SU-DHL-6 (cell line): ENCODE measurements around the gene PEX7.

Experiments used
- H2AFZ ChIP-seq: fragments of 200-600 bp; sonication (generic); 2 replicates; pipeline ENCODE4 v1.6.1; 2014; ENCODE audit warnings: low read depth, mild to moderate bottlenecking, moderate library complexity, mixed read lengths, antibody characterized with exemption, low read length; ENCODE audit not compliant: severe bottlenecking
- H3F3A ChIP-seq: fragments of 200-600 bp; shearing (Covaris generic); 2 replicates; pipeline ENCODE4 v1.6.0; 2016; ENCODE audit warnings: antibody characterized with exemption, mild to moderate bottlenecking; ENCODE audit not compliant: insufficient read depth
- H3K27ac ChIP-seq: fragments of 200-600 bp; sonication (generic); 2 replicates; pipeline ENCODE4 v1.5.1; 2016; ENCODE audit warnings: low read depth, mild to moderate bottlenecking, low read length, moderate library complexity, mixed read lengths
- H3K27me3 ChIP-seq: fragments of 200-600 bp; sonication (generic), shearing (Covaris generic); 2 replicates; pipeline ENCODE4 v1.6.0; 2014; ENCODE audit warnings: mild to moderate bottlenecking, low read length
- H3K36me3 ChIP-seq: fragments of 200-600 bp; sonication (generic); 2 replicates; pipeline ENCODE4 v1.6.1; 2014; ENCODE audit warnings: mild to moderate bottlenecking, low read length, mixed read lengths
- H3K4me2 ChIP-seq: fragments of 300-600, 200-600 bp; shearing (Covaris generic), sonication (generic); 2 replicates; pipeline ENCODE4 v1.6.0; 2014; ENCODE audit warnings: low read length, low read depth, mild to moderate bottlenecking; ENCODE audit not compliant: poor library complexity, severe bottlenecking
- H3K4me3 ChIP-seq: fragments of 200-600 bp; sonication (generic); 2 replicates; pipeline ENCODE4 v1.5.1; 2014; ENCODE audit warnings: antibody characterized with exemption, low read length, mild to moderate bottlenecking, mixed read lengths; ENCODE audit not compliant: insufficient read depth, poor library complexity, severe bottlenecking
- H3K79me2 ChIP-seq: fragments of 200-600 bp; sonication (generic); 2 replicates; pipeline ENCODE4 v1.6.1; 2014; ENCODE audit warnings: mild to moderate bottlenecking, low read length, moderate library complexity; ENCODE audit not compliant: insufficient read depth
- H3K9ac ChIP-seq: fragments of 200-600 bp; sonication (generic); 2 replicates; pipeline ENCODE4 v1.7.0; 2014; ENCODE audit warnings: mild to moderate bottlenecking, low read length
- H3K9me2 ChIP-seq: fragments of 200-600 bp; sonication (generic); replicated peaks from 2 replicates; pipeline ENCODE4 v1.6.1; 2014; ENCODE audit warnings: low read length; ENCODE audit not compliant: insufficient read depth
- H3K9me3 ChIP-seq: fragments of 200-600 bp; sonication (generic); 2 replicates; pipeline ENCODE4 v1.6.1; 2014; ENCODE audit warnings: low read length, mixed read lengths; ENCODE audit not compliant: insufficient read depth
- H4K20me1 ChIP-seq: fragments of 200-600 bp; sonication (generic); 2 replicates; pipeline ENCODE4 v1.6.1; 2014; ENCODE audit warnings: low read depth, mild to moderate bottlenecking, antibody characterized with exemption, low read length, moderate library complexity, mixed read lengths
- EZH2phosphoT487 ChIP-seq: fragments of 200-600 bp; sonication (generic), shearing (Covaris generic); conservative IDR thresholded peaks from 2 replicates; pipeline ENCODE4 v1.6.1; 2018; ENCODE audit warnings: mild to moderate bottlenecking, antibody characterized with exemption, low read length, moderate library complexity, mixed read lengths
- TF ChIP-seq, protein P1 (sequence below): fragments of 200-600 bp; sonication (generic); IDR thresholded peaks from one replicate; pipeline ENCODE4 v1.5.1; 2017; ENCODE audit warnings: antibody characterized with exemption, mild to moderate bottlenecking, low read length, moderate library complexity; ENCODE audit not compliant: insufficient read depth, poor library complexity, severe bottlenecking

The PEX7 gene, protein sequence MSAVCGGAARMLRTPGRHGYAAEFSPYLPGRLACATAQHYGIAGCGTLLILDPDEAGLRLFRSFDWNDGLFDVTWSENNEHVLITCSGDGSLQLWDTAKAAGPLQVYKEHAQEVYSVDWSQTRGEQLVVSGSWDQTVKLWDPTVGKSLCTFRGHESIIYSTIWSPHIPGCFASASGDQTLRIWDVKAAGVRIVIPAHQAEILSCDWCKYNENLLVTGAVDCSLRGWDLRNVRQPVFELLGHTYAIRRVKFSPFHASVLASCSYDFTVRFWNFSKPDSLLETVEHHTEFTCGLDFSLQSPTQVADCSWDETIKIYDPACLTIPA

DNA sequence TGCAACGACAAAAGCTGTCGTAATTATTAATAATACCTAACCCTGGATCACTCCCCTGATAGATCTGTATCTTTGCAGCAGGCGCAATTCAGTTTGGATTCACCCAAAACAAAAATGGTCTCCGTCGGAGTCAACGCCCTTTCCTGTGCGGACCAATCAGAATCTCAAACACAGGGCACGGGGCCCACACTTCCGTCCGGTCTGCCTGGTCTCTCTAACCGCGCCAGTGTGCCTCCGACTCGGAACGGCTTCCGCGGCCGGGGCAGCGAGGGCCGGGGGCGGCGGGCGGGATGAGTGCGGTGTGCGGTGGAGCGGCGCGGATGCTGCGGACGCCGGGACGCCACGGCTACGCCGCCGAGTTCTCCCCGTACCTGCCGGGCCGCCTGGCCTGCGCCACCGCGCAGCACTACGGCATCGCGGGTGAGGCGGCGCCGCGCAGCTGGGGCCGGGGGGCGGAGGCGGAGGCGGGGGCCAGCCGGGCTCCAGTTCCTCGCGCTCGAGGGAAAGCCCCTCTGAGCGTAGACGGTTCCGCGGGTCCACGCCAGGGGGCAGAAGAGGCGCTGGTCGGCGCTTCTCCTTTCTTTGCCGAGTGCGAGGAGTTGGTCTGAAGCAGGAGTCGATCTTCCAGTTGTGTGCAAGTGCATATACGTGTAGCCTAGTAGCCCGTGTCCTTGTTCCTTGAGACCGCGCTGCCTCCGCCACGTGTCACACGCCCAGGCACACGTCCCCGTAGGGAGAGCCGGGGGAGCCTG lies at the start of gene PEX7:
TSS of gene PEX7 (plus strand) at position 217 of the 752 bp plus-strand sequence. CDS start at position 291, 74 bp downstream.
- Histone ChIP-seq H3K79me2 (no peaks in the 10 kb centered on the region), H3K9ac (peak within 1 kb of the TSS; percentile 68), H2AFZ (peak within 1 kb of the TSS; percentile 98), H3K36me3 (0 out of 2 replicates have a peak, but pooled peaks cover 4% of the 10 kb centered on the region), H3K9me2 (no peaks in the 10 kb centered on the region), H4K20me1 (no peaks in the 10 kb centered on the region), H3K27ac (peak within 1 kb of the TSS; percentile 30; the same call in 1 of the 2 replicates), H3K9me3 (no peaks in the 10 kb centered on the region), H3F3A (peaks cover 11% of the 10 kb centered on the region; the same call in 1 of the 2 replicates), H3K27me3 (no peaks in the 10 kb centered on the region), H3K4me2 (peak within 1 kb of the TSS; percentile 87), H3K4me3 (peak within 1 kb of the TSS; percentile 79)
- TF ChIP-seq, protein P1, sequence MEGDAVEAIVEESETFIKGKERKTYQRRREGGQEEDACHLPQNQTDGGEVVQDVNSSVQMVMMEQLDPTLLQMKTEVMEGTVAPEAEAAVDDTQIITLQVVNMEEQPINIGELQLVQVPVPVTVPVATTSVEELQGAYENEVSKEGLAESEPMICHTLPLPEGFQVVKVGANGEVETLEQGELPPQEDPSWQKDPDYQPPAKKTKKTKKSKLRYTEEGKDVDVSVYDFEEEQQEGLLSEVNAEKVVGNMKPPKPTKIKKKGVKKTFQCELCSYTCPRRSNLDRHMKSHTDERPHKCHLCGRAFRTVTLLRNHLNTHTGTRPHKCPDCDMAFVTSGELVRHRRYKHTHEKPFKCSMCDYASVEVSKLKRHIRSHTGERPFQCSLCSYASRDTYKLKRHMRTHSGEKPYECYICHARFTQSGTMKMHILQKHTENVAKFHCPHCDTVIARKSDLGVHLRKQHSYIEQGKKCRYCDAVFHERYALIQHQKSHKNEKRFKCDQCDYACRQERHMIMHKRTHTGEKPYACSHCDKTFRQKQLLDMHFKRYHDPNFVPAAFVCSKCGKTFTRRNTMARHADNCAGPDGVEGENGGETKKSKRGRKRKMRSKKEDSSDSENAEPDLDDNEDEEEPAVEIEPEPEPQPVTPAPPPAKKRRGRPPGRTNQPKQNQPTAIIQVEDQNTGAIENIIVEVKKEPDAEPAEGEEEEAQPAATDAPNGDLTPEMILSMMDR, result peak; percentile 24
- TF ChIP-seq EZH2phosphoT487, result no peak

DNA sequence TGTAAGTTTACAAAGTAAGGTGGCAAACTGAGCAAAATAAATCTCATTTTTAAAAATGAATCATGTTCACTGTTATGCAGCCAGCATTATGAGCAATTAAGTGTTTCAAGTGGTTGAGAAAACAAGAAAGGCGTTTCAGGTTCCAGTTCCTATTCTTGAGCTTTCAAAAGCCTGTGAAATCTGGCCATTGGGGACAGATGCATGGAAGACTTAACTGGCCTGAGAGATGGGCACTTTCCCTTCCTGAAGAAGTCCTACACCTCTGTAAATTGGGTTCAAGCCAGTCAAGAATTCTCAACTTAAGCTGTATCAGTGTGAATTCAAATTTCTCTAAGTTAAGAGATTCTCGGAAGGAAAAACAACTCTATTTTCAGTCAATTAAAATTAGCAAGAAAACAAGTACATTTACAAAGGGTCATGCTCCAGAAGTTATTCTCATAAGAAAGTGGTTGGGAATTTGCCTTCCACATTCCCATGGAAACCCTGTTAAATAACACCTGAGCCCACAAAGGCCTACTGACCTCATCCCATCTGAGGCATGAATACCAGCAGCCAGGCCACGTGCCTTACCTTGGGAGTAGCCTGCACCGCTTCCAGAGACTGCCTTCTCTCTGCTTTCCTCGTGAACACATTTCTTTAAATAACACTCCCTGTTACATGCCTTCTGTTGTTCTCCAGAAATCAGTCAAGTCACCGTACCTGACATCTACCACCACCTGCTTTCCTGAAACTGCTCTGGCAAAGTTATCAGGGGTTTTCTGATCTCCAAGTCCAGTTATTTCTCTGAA lies 49.5 kb upstream of the PEX7 start:
- H3K79me2 ChIP-seq, result no peaks in the 10 kb centered on the region
- H3K9ac ChIP-seq, result no peak overlapping the region
- H3K4me2 ChIP-seq, result no peak overlapping the region
- TF ChIP-seq EZH2phosphoT487, result no peak
- TF ChIP-seq, protein P1, result no peak
- H3K9me3 ChIP-seq, result no peaks in the 10 kb centered on the region
- no peaks in the 10 kb centered on the region for H3K27me3 ChIP-seq
- no peak overlapping the region for H3K4me3 ChIP-seq
- H3F3A ChIP-seq, result no peaks in the 10 kb centered on the region
- no peak overlapping the region for H3K27ac ChIP-seq
- no peaks in the 10 kb centered on the region for H3K36me3 ChIP-seq
- no peak overlapping the region for H2AFZ ChIP-seq
- H3K9me2 ChIP-seq, result no peaks in the 10 kb centered on the region
- H4K20me1 ChIP-seq, result no peaks in the 10 kb centered on the region

DNA sequence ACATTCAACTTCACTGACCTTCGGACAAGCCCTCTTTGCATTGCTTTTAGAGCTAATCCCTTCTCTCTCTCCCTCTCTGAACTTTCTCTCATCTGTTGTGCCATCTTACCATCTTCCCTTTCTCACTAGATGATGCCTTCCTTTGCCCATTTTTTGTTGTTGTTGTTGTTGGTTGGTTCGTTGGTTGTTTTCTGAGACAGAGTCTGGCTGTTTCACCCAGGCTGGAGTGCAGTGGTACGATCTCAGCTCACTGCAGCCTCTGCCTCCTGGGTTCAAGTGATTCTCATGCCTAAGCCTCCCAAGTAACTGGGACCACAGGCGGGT lies 49.0 kb upstream of the PEX7 start:
- Histone ChIP-seq H3K27ac (no peak overlapping the region), H3K9me3 (no peaks in the 10 kb centered on the region), H3K4me2 (no peak overlapping the region), H3K4me3 (no peak overlapping the region), H2AFZ (no peak overlapping the region), H3K9me2 (no peaks in the 10 kb centered on the region), H4K20me1 (no peaks in the 10 kb centered on the region), H3K36me3 (no peaks in the 10 kb centered on the region), H3K9ac (no peak overlapping the region), H3K27me3 (no peaks in the 10 kb centered on the region), H3F3A (no peaks in the 10 kb centered on the region), H3K79me2 (no peaks in the 10 kb centered on the region)
- TF ChIP-seq EZH2phosphoT487, result no peak
- TF ChIP-seq, protein P1, result no peak
